H7 (cell line): ENCODE data around the gene ZNF155. TPM values are rescaled to one million over a fixed set of nuclear protein-coding genes. Genes with fewer than 3 reads are reported as not detected.

ENCODE experiments used
- DNase-seq: peaks from one replicate; pipeline ENCODE4 v3.0.0; 2012
- H3K27me3 ChIP-seq: 2 replicates; pipeline ENCODE4 v1.6.0; 2011; ENCODE audit warnings: mild to moderate bottlenecking, low read length; ENCODE audit not compliant: control insufficient read depth, insufficient read depth
- H3K36me3 ChIP-seq: replicated peaks from 2 replicates; pipeline ENCODE4 v1.5.1; 2011; ENCODE audit warnings: low read length; ENCODE audit not compliant: control insufficient read depth, insufficient read depth
- H3K4me3 ChIP-seq: 2 replicates; pipeline ENCODE4 v1.5.1; 2011; ENCODE audit warnings: low read depth, mild to moderate bottlenecking, control low read depth, low read length, moderate library complexity; ENCODE audit not compliant: insufficient read depth
- total RNA-seq: library from RNA; depleted of rRNA; stranded (reverse); fragments of >200 nt; shearing (Covaris generic); gene quantifications from 2 replicates; pipeline ENCODE4 v1.2.3, GENCODE V29; 2014; rRNA removed

The ZNF155 gene
- total RNA-seq, 1 experiment from 2014 or later: 7.6 TPM

DNA sequence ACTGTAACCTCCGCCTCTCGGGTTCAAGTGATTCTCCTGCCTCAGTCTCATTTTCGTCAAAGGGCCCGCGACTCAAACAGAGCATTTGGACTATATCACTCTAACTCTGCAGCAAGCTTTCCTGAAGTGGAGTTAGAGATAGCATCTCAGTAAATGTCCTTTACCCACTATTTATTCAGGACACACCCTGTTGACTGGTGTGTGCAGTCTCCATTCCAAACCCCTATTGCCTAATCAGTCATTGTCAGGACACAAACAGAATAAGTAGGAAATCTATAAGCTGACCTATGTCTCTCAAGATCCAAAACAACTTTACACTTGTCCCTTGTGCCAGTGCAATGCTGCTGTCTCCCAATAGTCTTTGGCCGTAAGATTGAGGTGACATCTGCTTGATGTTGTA, 42.6 kb downstream of the ZNF155 start:
- H3K27me3 ChIP-seq: no peaks in the 10 kb centered on the region; the same call in 1 of the 2 replicates
- no peak overlapping the region for H3K4me3 ChIP-seq
- H3K36me3 ChIP-seq: peaks cover 9% of the 10 kb centered on the region
- DNase-seq: no peak

DNA sequence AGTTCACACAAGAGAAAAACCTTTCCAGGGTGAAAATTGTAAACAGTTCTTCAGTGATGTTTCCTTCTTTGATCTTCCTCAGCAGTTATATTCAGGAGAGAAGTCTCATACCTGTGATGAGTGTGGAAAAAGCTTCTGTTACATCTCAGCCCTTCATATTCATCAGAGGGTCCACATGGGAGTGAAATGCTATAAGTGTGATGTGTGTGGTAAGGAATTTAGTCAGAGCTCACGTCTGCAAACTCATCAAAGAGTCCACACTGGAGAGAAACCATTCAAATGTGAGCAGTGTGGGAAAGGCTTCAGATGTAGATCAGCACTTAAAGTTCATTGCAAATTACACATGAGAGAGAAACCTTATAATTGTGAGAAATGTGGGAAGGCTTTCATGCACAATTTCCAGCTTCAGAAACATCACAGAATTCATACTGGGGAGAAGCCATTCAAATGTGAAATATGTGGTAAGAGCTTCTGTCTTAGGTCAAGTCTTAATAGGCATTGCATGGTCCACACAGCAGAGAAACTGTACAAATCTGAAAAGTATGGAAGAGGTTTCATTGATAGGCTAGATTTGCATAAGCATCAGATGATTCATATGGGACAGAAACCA, 48.1 kb downstream of the ZNF155 start:
- no peaks in the 10 kb centered on the region for H3K27me3 ChIP-seq
- no peak overlapping the region for H3K4me3 ChIP-seq
- peaks cover 17% of the 10 kb centered on the region for H3K36me3 ChIP-seq
- no peak for DNase-seq

GRCh38 chr19:44042147-44042546, 58.2 kb downstream of the ZNF155 start:
- DNase-seq: no peak
- Histone ChIP-seq H3K4me3 (no peak overlapping the region), H3K36me3 (no peaks in the 10 kb centered on the region), H3K27me3 (no peaks in the 10 kb centered on the region)

Other genes starting within 250 kb of the ZNF155 start
- gene SMG9, start 229.2 kb upstream of the ZNF155 start, total RNA-seq: 23.4 and 33.6 TPM in 2 replicates
- gene KCNN4, start 203.2 kb upstream of the ZNF155 start, total RNA-seq: 0.62 and 1.1 TPM in 2 replicates
- 0.21 and 1.8 TPM in 2 replicates for gene LYPD5, start 181.7 kb upstream of the ZNF155 start, total RNA-seq
- 0.55 and 2.0 TPM in 2 replicates for gene ZNF283, start 156.9 kb upstream of the ZNF155 start, total RNA-seq
- 0.90 and 1.2 TPM in 2 replicates for gene ZNF404, start 100.2 kb upstream of the ZNF155 start, total RNA-seq
- gene ZNF45, start 48.9 kb upstream of the ZNF155 start, total RNA-seq: 11.6 and 11.9 TPM in 2 replicates
- 2.2 and 3.0 TPM in 2 replicates for gene ZNF221, start 33.0 kb upstream of the ZNF155 start, total RNA-seq
- gene ZNF230, start 18.8 kb downstream of the ZNF155 start, total RNA-seq: 1.4 and 3.2 TPM in 2 replicates
- gene ZNF222, start 41.2 kb downstream of the ZNF155 start, total RNA-seq: 1.8 and 4.3 TPM in 2 replicates
- gene ZNF223, start 67.8 kb downstream of the ZNF155 start, total RNA-seq: 3.5 and 8.1 TPM in 2 replicates
- gene ZNF284, start 88.0 kb downstream of the ZNF155 start, total RNA-seq: 1.3 and 2.0 TPM in 2 replicates
- 9.6 and 14.0 TPM in 2 replicates for gene ZNF224, start 110.2 kb downstream of the ZNF155 start, total RNA-seq
- 2.4 and 3.8 TPM in 2 replicates for gene ZNF225, start 129.2 kb downstream of the ZNF155 start, total RNA-seq
- gene ZNF234, start 157.4 kb downstream of the ZNF155 start, total RNA-seq: 3.5 and 5.5 TPM in 2 replicates
- gene ZNF226, start 180.9 kb downstream of the ZNF155 start, total RNA-seq: 8.9 and 12.0 TPM in 2 replicates
- 14.0 and 21.4 TPM in 2 replicates for gene ZNF227, start 228.3 kb downstream of the ZNF155 start, total RNA-seq